SKM-1 treated with dmso at 0.1 percent for 144 hours (cell line): ENCODE data around the gene PLXNC1.

Experiments
- DNase-seq: peaks from one replicate; lab custom pipeline; 2025; ENCODE audit not compliant: unreplicated experiment; lab: John Stamatoyannopoulos, UW

The PLXNC1 gene

GRCh38 chr12:94327809-94328208, 179.4 kb downstream of the PLXNC1 start:
- DNase-seq, result no peak

GRCh38 chr12:94329366-94329765, 181.0 kb downstream of the PLXNC1 start:
- no peak for DNase-seq

DNA sequence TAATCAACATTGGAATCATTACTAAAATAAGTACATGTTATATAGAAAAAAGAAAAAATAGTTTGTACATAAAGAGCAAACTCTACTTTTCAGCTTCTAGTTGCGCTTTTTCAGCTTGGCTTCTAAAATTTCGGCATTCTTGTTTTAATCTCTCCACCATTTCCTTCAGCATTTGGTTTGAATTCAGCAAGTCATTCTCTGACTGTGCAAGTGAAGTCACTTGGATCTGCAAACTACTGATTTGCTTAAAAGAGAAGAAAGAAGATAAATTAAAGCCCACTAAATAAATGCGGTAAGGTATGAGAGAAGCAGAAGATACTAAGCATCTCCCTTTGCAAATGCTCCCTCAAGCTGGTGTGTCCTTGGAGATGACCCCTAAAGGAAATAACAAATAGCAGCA, 185.0 kb downstream of the PLXNC1 start:
- no peak for DNase-seq

- DNase-seq, result no peak
These were observed 188.0 kb downstream of the PLXNC1 start for GRCh38 chr12:94336211-94336925.

GRCh38 chr12:94338006-94338794, 189.8 kb downstream of the PLXNC1 start:
- no peak for DNase-seq

DNA sequence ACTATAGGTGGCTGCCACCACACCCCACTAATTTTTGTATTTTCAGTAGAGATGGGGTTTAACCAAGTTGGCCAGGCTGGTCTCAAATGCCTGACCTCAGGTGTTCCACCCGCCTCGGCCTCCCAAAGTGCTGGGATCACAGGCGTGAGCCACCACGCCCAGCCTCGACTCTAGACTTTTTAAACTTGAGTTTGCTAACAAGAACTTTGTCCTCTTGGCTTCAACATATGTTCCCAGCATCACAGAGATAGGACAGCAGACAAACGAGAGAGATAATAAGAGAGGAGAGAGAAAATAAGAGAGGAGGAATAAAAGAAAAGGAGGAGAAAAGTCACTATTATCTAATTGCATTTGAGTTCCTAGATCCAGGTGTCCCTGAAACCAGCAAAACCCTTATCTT, 192.2 kb downstream of the PLXNC1 start:
- DNase-seq, result no peak

DNA sequence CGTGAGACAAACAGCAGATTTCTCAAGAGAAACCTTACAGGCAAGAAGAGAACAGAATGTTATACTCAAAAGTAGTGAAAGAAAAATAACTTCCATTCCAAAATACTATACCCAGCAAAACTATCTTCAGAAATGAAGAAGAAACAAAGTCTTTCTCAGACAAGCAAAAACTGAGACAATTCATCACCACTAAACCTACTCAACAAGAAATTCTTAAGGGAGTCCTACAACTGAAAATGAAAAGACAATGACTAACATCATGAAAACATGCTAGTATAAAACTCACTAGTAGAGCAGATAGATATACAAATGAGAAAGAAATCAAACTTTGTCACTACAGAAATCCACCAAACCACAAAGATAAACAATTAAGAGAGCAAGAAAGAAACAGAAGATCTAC, 204.8 kb downstream of the PLXNC1 start:
- DNase-seq, result no peak
